Stimulated activated naive B cell treated with anti-CD40 and anti-IgM and Interleukin-4, amounts not matched to agents 10 μg/mL and 1 μg/mL and 100 μg/mL, for 72 hours (primary cell): ENCODE measurements around the gene IRF6.

Source experiments
- ATAC-seq, 2 donors: fragments of 150-1000 bp; cut with Tn5 transposase; replicated peaks; 2 replicates each; pipeline ENCODE4 v1.10.0; 2021; ENCODE audit warnings: moderate library complexity in 1 of 2
- DNase-seq: peaks from one replicate; pipeline ENCODE4 v3.0.0; 2021
- H3K27ac Mint-ChIP-seq: one replicate; pipeline ENCODE4 v1.8.0; 2022; ENCODE audit warnings: mild to moderate bottlenecking, mixed read lengths
- H3K27me3 Mint-ChIP-seq, 2 donors: one replicate each; pipeline ENCODE4 v1.8.0; 2022; ENCODE audit warnings: mixed read lengths in 2 of 2
- H3K36me3 Mint-ChIP-seq, 2 donors: one replicate each; pipeline ENCODE4 v1.8.0; 2022; ENCODE audit warnings: mixed read lengths in 2 of 2, mild to moderate bottlenecking in 1 of 2
- H3K4me1 Mint-ChIP-seq, 2 donors: one replicate each; pipeline ENCODE4 v1.8.0; 2022; ENCODE audit warnings: mixed read lengths in 2 of 2, mild to moderate bottlenecking in 1 of 2
- H3K4me3 Mint-ChIP-seq, 2 donors: one replicate each; pipeline ENCODE4 v1.8.0; 2022; ENCODE audit warnings: mild to moderate bottlenecking in 2 of 2, mixed read lengths in 2 of 2, moderate library complexity in 1 of 2
- H3K9me3 Mint-ChIP-seq, 2 donors: one replicate each; pipeline ENCODE4 v1.8.0; 2022; ENCODE audit warnings: mixed read lengths in 2 of 2, mild to moderate bottlenecking in 1 of 2

Gene IRF6

DNA sequence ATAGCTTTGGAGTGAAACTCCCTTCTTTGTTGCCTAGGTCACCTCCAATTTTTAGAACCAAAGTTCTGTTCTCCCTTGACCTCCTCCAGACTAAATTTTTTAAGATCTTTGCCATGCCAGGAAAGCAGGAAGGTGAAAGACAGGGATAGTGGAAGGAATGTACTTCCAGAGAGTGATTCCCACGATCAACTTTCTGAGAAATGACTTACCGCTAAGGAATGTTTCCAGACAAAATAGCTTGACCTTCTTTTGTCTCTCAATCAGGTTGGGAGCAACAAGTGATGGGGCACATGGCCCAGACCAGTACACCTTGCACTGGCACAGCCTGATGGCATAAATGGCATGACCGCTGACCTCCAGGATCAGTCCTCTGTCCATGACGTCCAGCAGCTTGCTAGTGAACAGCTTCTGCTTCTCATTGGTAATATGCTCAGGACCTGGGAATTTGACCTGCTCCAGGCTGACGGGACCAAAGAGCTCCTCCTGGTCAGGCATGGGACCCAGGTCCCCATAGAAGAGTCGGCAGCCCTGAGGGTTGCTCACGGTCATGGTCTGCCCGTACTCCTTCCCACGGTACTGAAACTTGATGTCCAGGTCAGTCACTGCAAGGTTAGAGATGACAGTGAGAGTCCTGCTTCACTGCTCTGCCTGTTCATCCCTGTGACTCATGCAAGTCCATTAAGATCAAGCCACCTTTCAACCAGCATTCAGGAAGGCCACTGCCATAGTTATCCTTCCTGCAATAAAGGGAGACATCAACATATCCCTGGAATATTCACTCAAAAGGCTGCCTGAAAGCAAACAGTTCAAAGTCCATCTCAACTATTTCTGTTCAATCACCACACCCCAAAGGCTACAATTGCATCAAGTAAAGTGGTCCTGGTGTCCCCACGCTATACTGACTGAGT, 15.4 kb downstream of the IRF6 start:
- Mint-ChIP-seq H3K4me3 (no peak overlapping the region), H3K4me1 (no peaks in the 10 kb centered on the region), H3K9me3 (no peaks in the 10 kb centered on the region), H3K27me3 (peaks cover 29 to 31% of the 10 kb centered on the region in 2 donors), H3K36me3 (peaks cover 2 to 17% of the 10 kb centered on the region in 2 donors), H3K27ac (no peak overlapping the region)
- ATAC-seq (no peak), DNase-seq (no peak)

DNA sequence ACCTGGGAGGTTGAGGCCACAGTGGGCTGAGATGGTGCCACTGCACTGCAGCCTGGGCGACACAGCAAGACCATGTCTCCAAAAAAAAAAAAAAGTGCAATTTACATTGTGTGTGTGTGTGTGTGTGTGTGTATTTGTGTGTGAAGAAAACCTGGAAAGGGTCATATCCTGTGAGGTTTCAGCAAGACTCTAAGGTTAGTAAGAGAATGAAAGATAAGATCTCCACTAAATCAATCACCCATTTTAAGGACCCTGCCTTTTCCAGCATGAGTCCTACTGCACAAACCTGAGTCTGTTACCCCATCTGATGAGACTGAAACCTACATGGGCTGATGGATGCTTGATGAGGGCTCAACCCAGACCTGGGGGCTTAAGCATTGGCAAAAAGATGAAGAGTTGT, 16.7 kb downstream of the IRF6 start:
- no peak for ATAC-seq

DNA sequence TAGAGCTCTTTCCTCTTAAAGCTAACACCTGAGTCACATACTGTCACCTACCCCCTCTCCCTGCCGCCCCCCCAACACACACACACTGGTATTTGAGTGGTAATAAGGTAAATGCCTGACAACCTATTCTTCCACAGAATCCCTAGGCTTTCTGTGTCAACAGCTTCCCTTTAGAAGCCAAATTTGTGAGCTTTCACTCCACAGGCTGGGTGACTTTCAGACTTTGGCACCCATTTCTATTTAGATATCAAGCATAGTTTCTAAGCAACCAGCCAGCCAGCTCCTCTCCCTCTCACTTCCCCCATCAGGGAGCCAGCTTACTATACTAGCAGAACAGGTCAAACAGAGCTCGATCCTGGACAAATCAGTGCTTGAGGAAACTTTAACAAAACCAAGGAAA, 18.4 kb downstream of the IRF6 start:
- no peak for DNase-seq
- Mint-ChIP-seq H3K4me1 (peaks cover 15 to 26% of the 10 kb centered on the region in 2 donors), H3K27me3 (peaks cover 14 to 24% of the 10 kb centered on the region in 2 donors), H3K27ac (no peak overlapping the region), H3K9me3 (no peaks in the 10 kb centered on the region), H3K4me3 (no peak overlapping the region), H3K36me3 (peaks cover 7 to 24% of the 10 kb centered on the region in 2 donors)
- ATAC-seq, result no peak

More for the DNA sequence above, 16.7 kb downstream of the IRF6 start:
- Mint-ChIP-seq H3K4me3 (no peak overlapping the region), H3K4me1 (peaks cover 3 to 9% of the 10 kb centered on the region in 2 donors), H3K9me3 (no peaks in the 10 kb centered on the region), H3K36me3 (peaks cover 3 to 16% of the 10 kb centered on the region in 2 donors), H3K27ac (no peak overlapping the region), H3K27me3 (peaks cover 24 to 28% of the 10 kb centered on the region in 2 donors)
- no peak for DNase-seq

DNA sequence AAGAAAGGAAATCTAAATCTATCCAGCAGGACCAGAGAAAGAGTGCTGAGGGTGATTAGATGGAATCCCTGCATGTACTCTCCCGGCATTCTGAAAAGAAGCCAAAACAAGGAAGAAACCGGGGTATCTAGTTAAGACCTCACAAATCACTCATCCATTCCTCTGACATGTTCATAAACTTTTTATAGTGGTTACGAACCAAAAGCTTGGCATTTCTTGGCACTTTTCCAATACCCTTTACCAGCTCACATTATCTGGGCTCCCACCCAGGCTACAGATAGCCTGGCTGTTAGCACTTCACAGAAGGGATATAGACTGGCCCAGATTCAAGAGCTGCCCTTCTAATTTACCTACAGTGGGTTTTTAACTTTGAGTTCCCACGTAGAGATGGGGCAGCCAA, 19.8 kb downstream of the IRF6 start:
- ATAC-seq, result no peak
- Mint-ChIP-seq H3K4me1 (peaks cover 23 to 35% of the 10 kb centered on the region in 2 donors), H3K4me3 (no peak overlapping the region), H3K36me3 (peaks cover 7 to 34% of the 10 kb centered on the region in 2 donors), H3K27ac (no peak overlapping the region), H3K27me3 (peaks cover 14% of the 10 kb centered on the region in 2 donors), H3K9me3 (no peaks in the 10 kb centered on the region)
- no peak for DNase-seq

DNA sequence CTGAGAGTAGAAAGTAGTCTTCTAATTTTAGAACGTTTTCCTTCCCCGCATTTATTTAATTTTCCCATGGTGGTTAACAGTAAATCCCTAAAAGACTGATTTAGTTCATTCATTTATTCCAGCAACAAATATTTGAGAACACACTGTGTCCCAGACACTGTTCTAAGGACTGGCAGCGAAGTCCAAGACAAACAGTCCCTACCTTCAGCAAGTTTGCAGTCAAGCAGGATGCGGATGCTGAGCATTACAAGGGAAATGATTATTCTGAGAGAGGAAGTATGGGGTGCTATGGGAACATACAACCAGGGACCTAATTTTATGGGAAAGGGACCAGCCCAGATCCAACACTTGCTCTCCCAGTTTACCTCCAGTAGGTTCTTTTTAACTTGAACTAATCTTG, 20.4 kb downstream of the IRF6 start:
- H3K36me3 Mint-ChIP-seq, result peaks cover 7 to 33% of the 10 kb centered on the region in 2 donors
- peaks cover 9% of the 10 kb centered on the region in 2 donors for H3K27me3 Mint-ChIP-seq
- no peaks in the 10 kb centered on the region for H3K9me3 Mint-ChIP-seq
- no peak for DNase-seq
- ATAC-seq, result no peak
- no peak overlapping the region for H3K27ac Mint-ChIP-seq
- peaks cover 23 to 35% of the 10 kb centered on the region in 2 donors for H3K4me1 Mint-ChIP-seq
- no peak overlapping the region for H3K4me3 Mint-ChIP-seq

DNA sequence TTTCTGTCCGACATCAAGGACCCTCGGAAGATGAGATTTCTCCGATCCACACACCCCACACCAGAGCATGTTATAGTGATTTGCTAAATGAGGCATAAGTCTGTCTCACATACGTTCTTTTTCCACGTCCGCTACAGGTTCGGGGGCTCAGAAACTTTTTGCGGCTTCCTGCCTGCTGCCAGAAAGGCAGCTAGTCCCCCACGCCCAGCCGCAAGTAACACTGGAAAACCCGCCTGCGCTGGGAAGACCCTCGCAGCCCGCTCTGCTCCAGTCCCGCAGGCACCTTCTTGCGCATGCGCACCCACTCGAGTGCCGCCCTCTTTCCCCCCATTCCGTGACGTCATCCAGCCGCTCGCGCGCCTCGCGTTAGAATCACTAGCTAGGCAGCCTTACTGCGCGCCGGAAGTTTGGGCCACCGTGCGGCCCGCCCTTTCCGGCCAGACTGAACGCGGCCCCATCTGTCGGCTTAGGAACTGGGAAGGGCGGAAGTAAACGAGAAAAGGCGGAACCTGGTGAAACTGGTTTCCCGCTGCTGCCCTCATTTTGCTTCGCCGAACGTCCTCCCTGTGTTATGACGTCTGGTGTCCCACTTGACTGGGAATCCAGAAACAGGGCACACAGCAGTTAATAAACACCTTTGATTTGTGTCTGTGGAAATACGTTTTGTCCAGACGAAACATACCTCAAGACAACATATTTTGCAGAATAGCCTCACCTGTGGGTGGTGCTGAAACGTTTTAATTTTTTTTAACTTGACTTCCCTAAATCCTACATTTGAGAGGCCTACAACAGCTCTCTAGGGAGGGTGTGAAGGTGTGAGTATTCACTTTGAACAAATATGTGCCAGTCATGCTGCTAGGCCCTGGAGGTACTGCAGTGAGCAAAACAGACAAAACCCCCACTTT, 21.4 kb downstream of the IRF6 start, which contains the start of gene C1orf74:
Gene C1orf74 (minus strand): TSS at position 295 of the 905 bp plus-strand sequence. CDS start 925 bp downstream, outside the sequence.
- peaks cover 13 to 39% of the 10 kb centered on the region in 2 donors for H3K36me3 Mint-ChIP-seq
- H3K27ac Mint-ChIP-seq, result peak within 1 kb of the TSS; percentile 95
- peaks cover 28 to 39% of the 10 kb centered on the region in 2 donors for H3K4me1 Mint-ChIP-seq
- no peaks in the 10 kb centered on the region for H3K9me3 Mint-ChIP-seq
- H3K4me3 Mint-ChIP-seq, result peak within 1 kb of the TSS; percentile 88 to 97
- H3K27me3 Mint-ChIP-seq, result peaks cover 8 to 9% of the 10 kb centered on the region in 2 donors
- ATAC-seq, result peak; percentile 100
- peak; percentile 99 for DNase-seq

DNA sequence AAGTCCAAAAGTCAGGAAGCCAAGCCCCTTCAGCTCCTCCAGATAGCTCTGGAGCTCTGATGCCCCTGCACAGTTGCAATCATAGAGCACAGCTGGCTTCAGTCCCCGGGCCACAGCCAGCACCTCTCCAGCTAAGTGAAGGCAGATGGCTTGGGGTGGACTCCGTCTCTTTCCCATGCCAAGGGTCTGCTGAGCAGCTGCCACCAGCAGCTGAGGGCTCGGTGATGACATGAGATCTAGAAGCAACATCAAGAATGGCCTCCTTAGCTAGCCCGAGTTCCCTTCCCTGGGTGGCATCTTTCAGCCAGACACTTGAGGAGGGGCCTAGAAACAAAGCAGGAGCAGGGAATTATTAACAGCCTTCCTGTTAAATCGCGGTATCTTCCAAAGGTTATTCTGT, 22.6 kb downstream of the IRF6 start:
- peaks cover 4 to 5% of the 10 kb centered on the region in 2 donors for H3K27me3 Mint-ChIP-seq

DNA sequence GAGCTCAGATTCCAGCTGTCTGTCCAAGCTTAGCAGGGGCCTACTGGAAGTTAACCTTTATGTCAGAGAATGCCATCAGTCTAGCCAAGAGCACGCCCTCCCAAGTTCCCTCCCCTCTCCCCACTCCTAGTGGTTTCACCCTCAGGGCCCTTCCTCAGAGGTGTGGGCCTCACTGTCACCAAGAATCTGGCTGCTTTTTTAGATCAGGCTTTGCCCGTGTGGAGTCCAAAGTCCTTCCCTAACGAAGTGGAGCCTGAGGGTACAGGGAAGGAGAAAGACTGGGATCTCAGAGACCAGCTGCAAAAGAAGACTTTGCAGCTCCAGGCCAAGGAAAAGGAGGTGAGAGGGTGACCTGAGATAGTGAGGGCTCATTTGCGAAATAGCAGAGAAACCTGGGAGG, 25.7 kb downstream of the IRF6 start:
- H3K4me1 Mint-ChIP-seq, result peaks cover 36 to 50% of the 10 kb centered on the region in 2 donors
- H3K27ac Mint-ChIP-seq, result no peak overlapping the region
- DNase-seq (no peak), ATAC-seq (no peak)
- H3K27me3 Mint-ChIP-seq, result peaks cover 0 to 5% of the 10 kb centered on the region in 2 donors
- peaks cover 35 to 64% of the 10 kb centered on the region in 2 donors for H3K36me3 Mint-ChIP-seq
- H3K4me3 Mint-ChIP-seq, result no peak overlapping the region
- H3K9me3 Mint-ChIP-seq, result no peaks in the 10 kb centered on the region

More for the DNA sequence above, 22.6 kb downstream of the IRF6 start:
- Mint-ChIP-seq H3K36me3 (peaks cover 19 to 47% of the 10 kb centered on the region in 2 donors), H3K9me3 (no peaks in the 10 kb centered on the region), H3K4me3 (peak overlapping the region; percentile 88 to 97), H3K27ac (no peak overlapping the region), H3K4me1 (peaks cover 28 to 45% of the 10 kb centered on the region in 2 donors)
- ATAC-seq (no peak), DNase-seq (no peak)

DNA sequence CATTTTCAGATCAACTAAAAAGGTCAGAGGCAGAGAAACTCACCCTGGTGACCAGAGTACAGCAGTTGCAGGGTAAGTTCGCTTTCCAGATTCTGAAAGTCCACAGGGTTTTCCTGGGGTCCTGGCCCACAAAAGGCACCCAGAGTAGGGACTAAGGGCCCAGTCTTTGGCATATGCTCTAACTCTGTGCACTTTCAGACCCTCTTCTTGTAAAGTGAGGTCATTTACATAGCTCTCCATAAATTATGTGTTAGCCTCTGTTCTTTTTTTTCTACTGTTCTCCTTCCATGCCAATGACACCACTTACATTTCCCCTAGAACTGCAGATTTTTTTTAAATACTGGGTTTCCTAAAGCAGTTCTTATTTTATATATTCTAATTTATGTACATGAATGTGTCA, 27.8 kb downstream of the IRF6 start:
- Mint-ChIP-seq H3K4me1 (peaks cover 30 to 39% of the 10 kb centered on the region in 2 donors), H3K27me3 (no peaks in the 10 kb centered on the region), H3K36me3 (peaks cover 43 to 68% of the 10 kb centered on the region in 2 donors), H3K9me3 (no peaks in the 10 kb centered on the region), H3K4me3 (no peak overlapping the region), H3K27ac (no peak overlapping the region)
- ATAC-seq, result no peak
- no peak for DNase-seq

DNA sequence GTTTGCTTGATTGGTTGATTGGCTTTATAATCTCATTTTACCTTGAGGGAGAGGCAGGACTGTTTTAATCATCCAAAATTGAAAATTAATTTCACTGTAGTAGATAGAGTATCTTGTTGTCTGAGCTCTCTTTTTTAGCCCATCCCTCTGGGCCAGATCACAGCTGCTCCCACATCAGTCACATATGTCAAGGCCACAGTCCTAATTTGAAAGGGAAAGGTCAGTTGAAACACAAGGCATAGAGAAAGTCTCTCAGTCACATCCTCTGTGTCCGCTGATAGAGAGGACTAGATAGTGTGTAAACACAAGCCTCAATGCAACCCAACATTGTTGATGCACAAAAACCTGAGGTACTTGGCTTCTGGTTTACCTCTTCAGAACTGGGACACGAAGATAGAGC, 28.4 kb downstream of the IRF6 start:
- H3K27ac Mint-ChIP-seq, result peak overlapping the region; percentile 65
- peaks cover 25 to 39% of the 10 kb centered on the region in 2 donors for H3K4me1 Mint-ChIP-seq
- no peaks in the 10 kb centered on the region for H3K27me3 Mint-ChIP-seq
- ATAC-seq, result no peak
- H3K9me3 Mint-ChIP-seq, result no peaks in the 10 kb centered on the region
- no peak overlapping the region for H3K4me3 Mint-ChIP-seq
- no peak for DNase-seq
- peaks cover 45 to 68% of the 10 kb centered on the region in 2 donors for H3K36me3 Mint-ChIP-seq

DNA sequence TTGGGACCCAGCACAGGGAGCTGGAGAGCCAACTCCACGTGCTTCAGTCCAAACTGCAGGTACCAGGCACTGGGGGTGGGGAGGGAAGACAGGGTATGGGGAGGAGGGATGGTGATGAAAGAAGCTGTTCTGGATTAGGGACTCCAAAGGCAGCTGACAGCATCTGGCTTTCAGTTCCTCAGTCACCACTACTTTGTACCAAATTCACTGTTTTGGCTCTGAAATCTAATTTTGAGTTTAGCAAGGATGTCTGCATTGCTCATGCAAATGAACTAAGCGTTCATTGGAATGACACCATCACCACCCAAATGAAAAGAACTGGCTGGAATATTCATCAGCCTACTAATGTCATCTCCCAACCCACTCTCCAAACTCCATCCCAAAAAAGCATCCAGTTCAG, 30.3 kb downstream of the IRF6 start:
- Mint-ChIP-seq H3K4me3 (peak overlapping the region in 1 of 2 donors; percentile 42), H3K27me3 (no peaks in the 10 kb centered on the region), H3K36me3 (peaks cover 45 to 56% of the 10 kb centered on the region in 2 donors), H3K27ac (peak overlapping the region; percentile 91), H3K9me3 (no peaks in the 10 kb centered on the region), H3K4me1 (peaks cover 16 to 30% of the 10 kb centered on the region in 2 donors)
- DNase-seq (no peak), ATAC-seq (peak; percentile 35 to 41)

DNA sequence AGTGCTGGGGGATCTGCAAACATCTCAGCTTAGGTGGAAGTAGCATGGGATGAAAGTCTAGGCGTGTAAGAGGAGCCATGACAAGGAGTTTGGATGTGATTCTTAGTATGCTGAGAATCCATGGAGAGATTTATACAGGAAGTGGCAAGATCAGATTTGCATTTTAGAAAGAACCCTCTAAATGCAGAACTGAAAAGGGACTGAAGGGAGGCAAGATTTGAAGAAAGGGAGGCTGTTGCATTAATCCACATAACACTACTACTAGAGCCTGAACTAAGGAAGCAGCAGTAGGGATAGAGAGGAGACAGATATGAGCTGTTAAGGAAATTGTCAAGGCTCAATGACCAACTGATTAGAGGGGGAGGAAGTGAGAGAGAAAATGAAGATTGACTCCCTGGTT, 31.4 kb downstream of the IRF6 start:
- Mint-ChIP-seq H3K4me1 (peaks cover 12 to 28% of the 10 kb centered on the region in 2 donors), H3K27ac (peak overlapping the region; percentile 21), H3K9me3 (no peaks in the 10 kb centered on the region), H3K27me3 (no peaks in the 10 kb centered on the region), H3K36me3 (peaks cover 42 to 46% of the 10 kb centered on the region in 2 donors), H3K4me3 (peak overlapping the region; percentile 37 to 60)
- DNase-seq, result no peak
- peak; percentile 64 to 72 for ATAC-seq

DNA sequence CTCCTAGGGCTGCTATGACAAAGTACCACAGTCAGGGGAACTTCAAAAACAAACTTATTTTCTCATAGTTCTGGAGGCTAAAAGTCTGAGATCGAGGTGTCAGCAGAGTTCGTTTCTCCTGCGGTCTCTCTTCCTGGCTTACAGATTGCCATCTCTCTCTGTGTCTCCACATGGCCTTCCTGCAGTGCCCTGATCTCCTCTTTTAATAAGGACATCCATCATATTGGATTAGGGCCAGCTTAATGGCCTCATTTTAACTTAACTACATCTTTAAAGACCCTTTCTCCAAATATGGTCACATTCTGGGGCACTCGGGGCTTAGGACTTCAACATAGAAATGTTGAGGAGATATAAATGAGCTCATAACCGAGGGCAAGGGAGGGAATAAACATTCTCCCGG, 33.8 kb downstream of the IRF6 start:
- ATAC-seq, result no peak
- Mint-ChIP-seq H3K27ac (no peak overlapping the region), H3K9me3 (no peaks in the 10 kb centered on the region), H3K36me3 (peaks cover 32 to 38% of the 10 kb centered on the region in 2 donors), H3K27me3 (no peaks in the 10 kb centered on the region), H3K4me1 (peaks cover 0 to 39% of the 10 kb centered on the region in 2 donors), H3K4me3 (no peak overlapping the region)
- DNase-seq, result no peak
